SJCRH30 (cell line): ENCODE measurements around the gene AGXT. TPM values are rescaled to one million over a fixed set of nuclear protein-coding genes. Genes with fewer than 3 reads are reported as not detected.

Experiments
- DNase-seq, 2 experiments: peaks; one replicate each; pipeline ENCODE4 v3.0.0-alpha.2; 2015 to 2020
- H3K27ac ChIP-seq: fragments of 250-450 bp; sonication (Bioruptor Pico); 2 replicates; pipeline ENCODE4 v1.5.1; 2020; ENCODE audit warnings: mild to moderate bottlenecking, moderate library complexity
- H3K27me3 ChIP-seq: fragments of 250-450 bp; sonication (Bioruptor Pico); 2 replicates; pipeline ENCODE4 v1.5.1; 2020; ENCODE audit warnings: mild to moderate bottlenecking, moderate library complexity
- H3K36me3 ChIP-seq: fragments of 250-450 bp; sonication (Bioruptor Pico); 2 replicates; pipeline ENCODE4 v1.5.1; 2020; ENCODE audit warnings: mild to moderate bottlenecking, moderate library complexity
- H3K4me1 ChIP-seq: fragments of 250-450 bp; sonication (Bioruptor Pico); 2 replicates; pipeline ENCODE4 v1.5.1; 2020; ENCODE audit warnings: mild to moderate bottlenecking, moderate library complexity
- H3K4me3 ChIP-seq: fragments of 250-450 bp; sonication (Bioruptor Pico); 2 replicates; pipeline ENCODE4 v1.5.1; 2020; ENCODE audit warnings: mild to moderate bottlenecking, moderate library complexity
- H3K9me3 ChIP-seq: fragments of 250-450 bp; sonication (Bioruptor Pico); replicated peaks from 2 replicates; pipeline ENCODE4 v1.5.1; 2020; ENCODE audit warnings: mild to moderate bottlenecking, moderate library complexity
- total RNA-seq: library from RNA; depleted of rRNA; stranded (reverse); fragments of >200 nt; shearing (Covaris generic); gene quantifications from 2 replicates; pipeline ENCODE4 v1.2.3, GENCODE V29; 2014

Gene AGXT
- total RNA-seq, 1 experiment from 2014 or later, result 1.3 TPM

- H3K36me3 ChIP-seq, result no peaks in the 10 kb centered on the region
- DNase-seq, result peak; percentile 88 to 97
- peak overlapping the region; percentile 23; the same call in 1 of the 2 replicates for H3K27ac ChIP-seq
- H3K4me3 ChIP-seq, result no peak overlapping the region
- peaks cover 16% of the 10 kb centered on the region for H3K4me1 ChIP-seq
- H3K9me3 ChIP-seq, result no peaks in the 10 kb centered on the region; the same call in 1 of the 2 replicates
- H3K27me3 ChIP-seq, result no peaks in the 10 kb centered on the region
Observed at GRCh38 chr2:240851078-240851991, 17.3 kb upstream of the AGXT start.

DNA sequence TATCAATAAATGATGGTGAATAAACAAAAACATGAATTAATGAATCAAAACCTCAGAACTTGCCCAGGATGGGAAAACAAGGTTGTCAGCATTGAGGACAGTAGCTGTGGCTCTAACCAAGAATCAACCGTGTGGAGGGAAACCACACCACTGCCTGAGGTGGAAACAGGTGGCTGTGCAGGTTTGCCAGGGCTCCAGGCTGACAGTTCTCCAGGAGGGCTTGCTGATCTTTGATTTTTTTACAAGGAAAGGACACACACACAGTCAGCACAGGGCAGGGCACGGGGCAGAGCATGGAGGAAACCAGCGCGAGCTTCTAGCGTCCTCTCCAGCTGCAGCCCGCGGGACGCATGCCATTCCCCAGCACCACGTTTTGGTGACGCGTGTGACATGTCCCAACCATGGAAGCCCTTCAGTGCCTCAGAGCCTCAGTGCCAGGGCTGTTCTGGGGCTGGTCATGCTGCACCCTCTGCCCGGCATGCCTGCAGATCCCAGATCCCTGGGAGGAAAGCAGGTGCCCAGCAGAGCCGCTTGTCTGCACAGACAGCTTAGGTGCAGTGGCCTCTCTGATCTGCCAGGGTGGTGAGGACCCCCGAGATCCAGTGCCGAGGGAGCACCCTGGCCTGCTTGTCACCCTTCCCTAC is 15.8 kb upstream of the AGXT start:
- Histone ChIP-seq H3K9me3 (no peaks in the 10 kb centered on the region; the same call in 1 of the 2 replicates), H3K4me3 (no peak overlapping the region), H3K27ac (no peak overlapping the region), H3K36me3 (no peaks in the 10 kb centered on the region), H3K4me1 (peaks cover 16% of the 10 kb centered on the region), H3K27me3 (no peaks in the 10 kb centered on the region)
- DNase-seq, result no peak

GRCh38 chr2:240855670-240856069 is 13.0 kb upstream of the AGXT start:
- no peaks in the 10 kb centered on the region; the same call in 1 of the 2 replicates for H3K9me3 ChIP-seq
- DNase-seq, result no peak
- peaks cover 13% of the 10 kb centered on the region for H3K4me1 ChIP-seq
- H3K36me3 ChIP-seq, result no peaks in the 10 kb centered on the region
- H3K27me3 ChIP-seq, result no peaks in the 10 kb centered on the region
- H3K27ac ChIP-seq, result no peak overlapping the region
- H3K4me3 ChIP-seq, result no peak overlapping the region

DNA sequence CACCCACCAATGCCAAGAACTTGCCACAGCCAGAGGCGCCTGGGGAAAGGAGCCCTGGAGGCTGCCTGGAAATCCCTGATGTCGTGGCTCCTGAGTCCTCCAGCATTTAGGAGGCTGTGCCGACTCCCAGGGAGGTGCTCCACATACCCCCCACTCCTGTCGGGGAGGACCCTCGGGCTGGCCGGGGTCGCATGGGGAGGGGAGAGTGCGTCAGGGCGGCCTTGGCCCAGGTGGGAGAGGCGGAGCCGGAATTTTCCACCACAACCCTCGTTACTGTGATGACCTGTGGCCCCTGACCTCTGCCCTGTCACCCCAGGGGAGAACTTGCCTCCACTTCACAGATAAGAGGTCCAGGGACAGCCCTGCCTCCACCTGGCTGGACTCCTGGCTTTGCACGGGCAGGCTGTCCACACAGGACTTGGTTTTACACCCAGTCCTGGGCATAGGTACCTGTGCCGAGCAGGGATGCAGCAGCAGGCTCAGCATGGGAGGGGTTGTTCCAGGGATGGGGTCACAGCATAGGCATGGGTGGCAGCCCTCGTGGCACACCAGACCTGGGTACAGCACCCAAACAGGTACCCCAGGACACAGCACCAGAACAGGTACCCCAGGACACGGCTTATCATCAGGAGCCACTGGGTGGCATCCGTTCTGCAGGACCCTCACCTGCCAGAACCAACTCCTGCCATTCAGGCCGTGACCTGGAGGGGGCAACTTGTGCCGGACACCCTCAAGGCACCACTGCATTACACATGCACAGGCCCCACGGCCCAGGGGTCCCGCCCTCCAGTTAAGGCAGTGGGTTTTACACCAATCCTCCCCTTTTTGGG is 12.3 kb upstream of the AGXT start:
- Histone ChIP-seq H3K36me3 (no peaks in the 10 kb centered on the region), H3K27ac (no peak overlapping the region), H3K4me3 (no peak overlapping the region), H3K27me3 (no peaks in the 10 kb centered on the region), H3K9me3 (no peaks in the 10 kb centered on the region; the same call in 1 of the 2 replicates), H3K4me1 (peaks cover 7% of the 10 kb centered on the region; the same call in 1 of the 2 replicates)
- DNase-seq, result no peak

DNA sequence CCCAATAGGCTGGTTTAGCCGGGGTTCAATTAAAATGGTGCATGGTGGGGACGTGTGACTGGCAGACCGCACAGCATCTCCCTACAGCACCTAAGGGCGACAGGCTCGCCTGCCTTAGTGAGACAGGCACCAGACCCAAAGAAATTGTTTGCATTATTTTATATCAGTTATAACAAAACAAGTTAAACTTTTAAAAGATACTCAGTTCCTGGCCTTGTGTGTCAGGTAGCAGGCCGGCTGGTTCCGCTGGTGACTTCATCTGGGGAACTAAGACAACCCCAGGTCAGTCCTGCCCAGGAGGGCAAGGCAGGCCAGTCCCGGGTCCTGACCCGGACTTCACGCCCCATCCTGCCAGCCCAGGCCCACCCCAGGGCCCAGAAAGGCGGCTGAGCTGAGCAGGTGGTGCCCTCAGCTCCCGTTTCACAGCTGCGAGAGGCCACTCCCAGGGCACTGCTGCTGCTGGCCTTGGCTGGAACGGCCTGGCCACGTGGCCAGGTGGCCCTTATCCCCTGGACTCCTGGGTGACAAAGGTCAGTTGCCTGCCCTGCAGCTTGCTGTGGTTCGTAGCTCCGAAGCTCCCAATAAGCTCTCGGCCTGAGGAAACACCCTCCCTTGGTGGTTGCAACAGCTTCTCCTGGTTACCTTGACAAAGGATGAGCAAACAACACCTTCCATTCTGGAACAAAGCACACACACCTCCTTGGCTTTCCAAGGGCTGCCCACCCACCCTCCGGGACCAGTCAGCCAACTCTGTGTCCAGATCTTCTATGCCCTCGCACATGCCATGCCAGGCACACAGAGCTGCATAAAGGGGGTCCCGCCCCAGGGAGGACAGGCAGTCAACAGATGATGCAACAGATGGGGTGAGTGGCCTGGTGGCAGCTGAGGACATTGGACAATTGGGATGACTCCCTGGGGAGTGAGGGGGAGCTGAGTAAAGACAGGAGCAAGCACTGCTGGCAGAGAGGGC is 11.3 kb upstream of the AGXT start:
- no peak for DNase-seq
- H3K27ac ChIP-seq, result no peak overlapping the region
- H3K9me3 ChIP-seq, result no peaks in the 10 kb centered on the region; the same call in 1 of the 2 replicates
- no peaks in the 10 kb centered on the region for H3K36me3 ChIP-seq
- no peaks in the 10 kb centered on the region; the same call in 1 of the 2 replicates for H3K4me1 ChIP-seq
- H3K27me3 ChIP-seq, result no peaks in the 10 kb centered on the region
- H3K4me3 ChIP-seq, result no peak overlapping the region

GRCh38 chr2:240858321-240858720 is 10.3 kb upstream of the AGXT start:
- no peaks in the 10 kb centered on the region; the same call in 1 of the 2 replicates for H3K9me3 ChIP-seq
- no peaks in the 10 kb centered on the region for H3K4me1 ChIP-seq
- no peak overlapping the region for H3K4me3 ChIP-seq
- H3K27me3 ChIP-seq, result no peaks in the 10 kb centered on the region
- H3K36me3 ChIP-seq, result no peaks in the 10 kb centered on the region
- H3K27ac ChIP-seq, result no peak overlapping the region
- no peak for DNase-seq

GRCh38 chr2:240858871-240859270 is 9.8 kb upstream of the AGXT start:
- H3K27me3 ChIP-seq, result no peaks in the 10 kb centered on the region
- DNase-seq, result no peak
- H3K4me3 ChIP-seq, result no peak overlapping the region
- H3K36me3 ChIP-seq, result no peaks in the 10 kb centered on the region
- no peaks in the 10 kb centered on the region; the same call in 1 of the 2 replicates for H3K9me3 ChIP-seq
- no peak overlapping the region for H3K27ac ChIP-seq
- no peaks in the 10 kb centered on the region for H3K4me1 ChIP-seq

- H3K27ac ChIP-seq, result no peak overlapping the region
- no peaks in the 10 kb centered on the region for H3K4me1 ChIP-seq
- H3K4me3 ChIP-seq, result no peak overlapping the region
- H3K27me3 ChIP-seq, result no peaks in the 10 kb centered on the region
- no peak for DNase-seq
- H3K9me3 ChIP-seq, result no peaks in the 10 kb centered on the region
- H3K36me3 ChIP-seq, result no peaks in the 10 kb centered on the region
Observed at GRCh38 chr2:240861547-240861946, 7.1 kb upstream of the AGXT start.

- H3K36me3 ChIP-seq, result no peaks in the 10 kb centered on the region
- no peaks in the 10 kb centered on the region for H3K27me3 ChIP-seq
- DNase-seq, result no peak
- no peaks in the 10 kb centered on the region for H3K9me3 ChIP-seq
- H3K4me1 ChIP-seq, result peaks cover 18% of the 10 kb centered on the region; the same call in 1 of the 2 replicates
- H3K4me3 ChIP-seq, result no peak overlapping the region
- H3K27ac ChIP-seq, result no peak overlapping the region
Observed at GRCh38 chr2:240864475-240864874, 4.1 kb upstream of the AGXT start.

DNA sequence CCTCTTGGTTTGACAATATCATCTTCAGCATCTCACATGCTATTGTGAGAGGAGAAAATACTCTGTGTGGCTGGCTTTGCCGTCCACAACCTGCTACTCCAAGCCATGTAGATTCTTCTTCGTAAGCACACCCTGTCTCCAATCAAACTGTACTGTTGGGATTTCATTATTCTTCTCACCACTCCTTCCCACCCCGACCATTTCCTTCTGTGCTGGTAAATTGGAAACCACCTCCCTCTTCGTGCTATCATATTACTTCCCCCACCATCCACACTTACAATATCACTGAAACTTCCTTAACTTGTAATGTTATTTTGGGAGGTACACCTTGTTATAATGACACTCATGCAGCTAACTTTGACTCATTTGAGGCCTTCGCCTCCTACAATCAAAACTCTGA is 3.2 kb upstream of the AGXT start:
- Histone ChIP-seq H3K9me3 (no peaks in the 10 kb centered on the region), H3K27me3 (no peaks in the 10 kb centered on the region), H3K4me1 (peaks cover 18% of the 10 kb centered on the region; the same call in 1 of the 2 replicates), H3K36me3 (no peaks in the 10 kb centered on the region), H3K27ac (no peak overlapping the region), H3K4me3 (no peak overlapping the region)
- no peak for DNase-seq

GRCh38 chr2:240869109-240869955 is 708 bp downstream of the AGXT start:
- H3K36me3 ChIP-seq, result no peaks in the 10 kb centered on the region
- no peaks in the 10 kb centered on the region for H3K9me3 ChIP-seq
- H3K27me3 ChIP-seq, result no peaks in the 10 kb centered on the region
- peaks cover 36% of the 10 kb centered on the region; the same call in 1 of the 2 replicates for H3K4me1 ChIP-seq
- no peak overlapping the region for H3K27ac ChIP-seq
- no peak for DNase-seq
- no peak overlapping the region for H3K4me3 ChIP-seq

DNA sequence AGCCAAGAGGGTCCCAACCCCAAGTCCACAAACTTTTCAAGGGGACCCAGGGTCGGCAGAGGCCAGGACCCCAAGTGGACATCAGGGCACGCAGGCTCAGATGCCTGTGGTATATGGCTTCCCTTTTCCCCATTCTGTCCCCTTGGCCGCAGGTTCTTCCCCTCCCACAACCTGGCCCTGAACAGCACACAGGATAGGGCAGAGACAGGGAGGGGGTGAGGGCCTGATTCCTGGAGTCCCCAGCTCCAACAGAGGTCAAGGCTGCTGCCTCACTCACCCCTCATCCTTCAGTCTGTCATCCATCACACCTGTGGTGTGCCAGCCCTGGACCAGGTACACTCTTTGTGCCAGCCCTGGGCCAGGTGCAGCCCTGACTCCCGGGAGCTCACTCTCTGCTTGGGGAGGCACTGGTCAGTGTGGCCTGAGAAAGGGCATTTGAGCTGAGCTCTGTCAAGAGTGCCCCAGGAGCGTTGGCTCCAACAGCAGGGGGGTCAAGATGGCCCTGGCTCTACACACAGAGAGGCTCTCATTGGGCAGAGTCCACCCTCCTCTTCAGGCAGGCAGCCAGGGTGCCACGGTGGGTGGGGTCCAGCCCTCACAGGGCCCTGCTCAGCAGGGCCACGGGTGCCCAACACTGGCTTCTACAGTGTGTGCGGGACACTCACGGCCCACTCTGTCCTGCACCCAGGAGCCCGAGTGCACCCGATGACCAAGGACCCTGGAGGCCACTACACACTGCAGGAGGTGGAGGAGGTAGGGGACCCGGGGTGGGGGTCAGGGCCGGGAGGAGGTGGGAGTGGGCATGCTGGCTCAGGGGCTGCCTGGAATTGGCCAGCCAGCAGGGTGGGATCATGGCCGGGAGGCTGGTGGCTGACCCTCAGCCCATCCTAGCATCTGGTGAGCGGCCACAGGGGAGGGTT is 1.6 kb downstream of the AGXT start:
- Histone ChIP-seq H3K36me3 (no peaks in the 10 kb centered on the region), H3K27me3 (no peaks in the 10 kb centered on the region), H3K27ac (no peak overlapping the region), H3K4me1 (peaks cover 43% of the 10 kb centered on the region), H3K9me3 (no peaks in the 10 kb centered on the region), H3K4me3 (no peak overlapping the region)
- DNase-seq, result no peak
